ENCODE results near the gene BORCS6. TPM values are rescaled to one million over a fixed set of nuclear protein-coding genes. Genes with fewer than 3 reads are reported as not detected.
"Not testable (repeated sequence)": the region's sequence is repeated elsewhere in the genome, so short reads cannot be mapped to it uniquely, and the experiment has no call there.

The BORCS6 gene
- total RNA-seq, 1 experiment from 2014 or later: 6.4 TPM

- H3K9me3 ChIP-seq (ENCODE audit: control insufficient read depth in 1 of 2, insufficient read depth in 1 of 2, low read depth in 1 of 2, low read length in 2 of 2); H3K9ac ChIP-seq (ENCODE audit: low read length); BruUV-seq (replicated peaks); H3K9me2 ChIP-seq (ENCODE audit: insufficient read depth); H3K36me3 ChIP-seq (ENCODE audit: control insufficient read depth in 1 of 2, insufficient read depth in 2 of 2, low read length in 2 of 2); ATAC-seq; intact Hi-C loops (cut with micrococcal nuclease); H4K20me1 ChIP-seq (ENCODE audit: insufficient read depth); H3K27me3 ChIP-seq (ENCODE audit: insufficient read depth, low read length); DNase-seq (ENCODE audit: low read depth, low spot score); RAD21 ChIA-PET (ENCODE audit: low non-redundant PET in 1 of 2, low total read pairs in 2 of 2, uncharacterized antibody in 2 of 2, unreplicated experiment in 2 of 2); H3K27ac ChIP-seq (ENCODE audit: low read depth, low read length); H3K4me3 ChIP-seq (replicated peaks in 1 of 2; ENCODE audit: low read depth in 1 of 2, low read length in 2 of 2); CTCF ChIA-PET: not testable (repeated sequence)
- H3K4me2 ChIP-seq (ENCODE audit: low read length): peak overlapping the region; percentile 45
- POLR2A ChIA-PET: interaction anchor here (1.0 to 5.2 kb wide), 4 partner anchors 8 to 81 kb away, joined by 6 to 57 read pairs (median 14); partner anchors contain the start of genes CTC1 and SLC25A35
- H3K4me1 ChIP-seq (ENCODE audit: control insufficient read depth in 1 of 2, insufficient read depth in 2 of 2, low read length in 2 of 2): peaks cover 37 to 73% of the 10 kb centered on the region in 2 experiments
- peaks cover 14% of the 10 kb centered on the region for H3K79me2 ChIP-seq (ENCODE audit: insufficient read depth, low read length)
- TF ChIP-seq MAX (IDR thresholded peaks at IDR 0.05) (peak; percentile 54; the same call in 1 of the 2 replicates), CBX3 (IDR thresholded peaks at IDR 0.05; ENCODE audit: low read depth) (peak; percentile 61; the same call in 1 of the 2 replicates), TCF7L2 (IDR thresholded peaks at IDR 0.05; ENCODE audit: borderline replicate concordance, extremely low read depth, insufficient read depth, insufficient read length) (peak; percentile 27)
- H2AFZ ChIP-seq (ENCODE audit: low read depth, low read length, poor library complexity, severe bottlenecking): peak overlapping the region; percentile 35
Measured at GRCh38 chr17:8214000-8214399, 24.0 kb upstream of the BORCS6 start.

- POLR2A ChIA-PET: interaction anchor here (0.9 to 5.2 kb wide), 5 partner anchors 10 to 83 kb away, joined by 4 to 57 read pairs (median 6); partner anchors contain the start of genes BORCS6 and SLC25A35
- intact Hi-C loops (cut with micrococcal nuclease): no loop called here
- CTCF ChIA-PET: interaction anchor here (1.1 kb wide), 1 partner anchor 24 kb away, joined by 4 read pairs; no protein-coding TSS in a partner anchor
- no peaks in the 10 kb centered on the region for H4K20me1 ChIP-seq (ENCODE audit: insufficient read depth)
- no peaks in the 10 kb centered on the region for H3K9me3 ChIP-seq (ENCODE audit: control insufficient read depth in 1 of 2, insufficient read depth in 1 of 2, low read depth in 1 of 2, low read length in 2 of 2)
- DNase-seq (ENCODE audit: low read depth, low spot score) (no peak), ATAC-seq (peak; percentile 45)
- RAD21 ChIA-PET (ENCODE audit: low non-redundant PET in 1 of 2, low total read pairs in 2 of 2, uncharacterized antibody in 2 of 2, unreplicated experiment in 2 of 2): interaction anchor here in 1 of 2 experiments (0.7 kb wide), 1 partner anchor 1464 kb away, joined by 3 read pairs; no protein-coding TSS in a partner anchor
- BruUV-seq (replicated peaks): no TSS peak
- no peak overlapping the region for H3K9ac ChIP-seq (ENCODE audit: low read length)
- no peak overlapping the region for H3K4me3 ChIP-seq (replicated peaks in 1 of 2; ENCODE audit: low read depth in 1 of 2, low read length in 2 of 2)
- peaks cover 2 to 8% of the 10 kb centered on the region in 2 experiments; a peak in 1 of 4 replicates for H3K36me3 ChIP-seq (ENCODE audit: control insufficient read depth in 1 of 2, insufficient read depth in 2 of 2, low read length in 2 of 2)
- H3K79me2 ChIP-seq (ENCODE audit: insufficient read depth, low read length): peaks cover 29% of the 10 kb centered on the region
- H3K27me3 ChIP-seq (ENCODE audit: insufficient read depth, low read length): no peaks in the 10 kb centered on the region
- H3K9me2 ChIP-seq (ENCODE audit: insufficient read depth): no peaks in the 10 kb centered on the region
- TF ChIP-seq CEBPB (IDR thresholded peaks at IDR 0.05; ENCODE audit: low read depth) (peak; percentile 34; the same call in 1 of the 2 replicates), SRF (IDR thresholded peaks at IDR 0.05; ENCODE audit: low read depth) (no peak), REST (IDR thresholded peaks at IDR 0.05; ENCODE audit: low read depth) (no peak), ELF1 (IDR thresholded peaks at IDR 0.05; ENCODE audit: borderline replicate concordance, low read depth) (no peak), MAX (IDR thresholded peaks at IDR 0.05) (no peak), POLR2A (IDR thresholded peaks at IDR 0.05; ENCODE audit: borderline replicate concordance, extremely low read depth, insufficient read depth, insufficient read length) (no peak), RAD21 (IDR thresholded peaks at IDR 0.05; ENCODE audit: low read depth) (no peak), CBX3 (IDR thresholded peaks at IDR 0.05; ENCODE audit: low read depth) (0 out of 2 replicates have a peak, but pooled peaks have one; percentile 43)
- H2AFZ ChIP-seq (ENCODE audit: low read depth, low read length, poor library complexity, severe bottlenecking): peak overlapping the region; percentile 38
- peak overlapping the region; percentile 39 for H3K27ac ChIP-seq (ENCODE audit: low read depth, low read length)
- peak overlapping the region; percentile 45 for H3K4me2 ChIP-seq (ENCODE audit: low read length)
- H3K4me1 ChIP-seq (ENCODE audit: control insufficient read depth in 1 of 2, insufficient read depth in 2 of 2, low read length in 2 of 2): peaks cover 29 to 66% of the 10 kb centered on the region in 2 experiments; a peak in 3 of 4 replicates
Measured at GRCh38 chr17:8212312-8213180, 22.6 kb upstream of the BORCS6 start.
